ENCODE data around the gene KCNJ1. TPM values are rescaled to one million over a fixed set of nuclear protein-coding genes. Genes with fewer than 3 reads are reported as not detected.

KCNJ1 gene
- total RNA-seq, 4 donors from 2014 or later: not detected

GRCh38 chr11:128908391-128909246 lies 41.5 kb upstream of the KCNJ1 start:
- Histone ChIP-seq H3K36me3 (no peaks in the 10 kb centered on the region), H3K9me3 (no peaks in the 10 kb centered on the region), H3K4me3 (no peak overlapping the region), H3K4me1 (peaks cover 0 to 22% (median 3%) of the 10 kb centered on the region in 4 donors), H3K27me3 (no peaks in the 10 kb centered on the region), H3K27ac (peak overlapping the region in 1 of 4 donors; percentile 22)
- DNase-seq: peak in 1 of 3 donors; percentile 76
- TF ChIP-seq POLR2A (IDR thresholded peaks at IDR 0.05): no peak
- no peak for TF ChIP-seq CTCF (IDR thresholded peaks at IDR 0.05)

GRCh38 chr11:128907585-128907984 lies 40.5 kb upstream of the KCNJ1 start:
- no peaks in the 10 kb centered on the region for H3K27me3 ChIP-seq
- H3K4me1 ChIP-seq: peaks cover 0 to 22% (median 3%) of the 10 kb centered on the region in 4 donors
- no peak for DNase-seq
- H3K4me3 ChIP-seq: no peak overlapping the region
- H3K27ac ChIP-seq: no peak overlapping the region
- H3K36me3 ChIP-seq: no peaks in the 10 kb centered on the region
- H3K9me3 ChIP-seq: no peaks in the 10 kb centered on the region
- TF ChIP-seq POLR2A (IDR thresholded peaks at IDR 0.05) (no peak), CTCF (IDR thresholded peaks at IDR 0.05) (no peak)

GRCh38 chr11:128906185-128907050 lies 39.3 kb upstream of the KCNJ1 start:
- TF ChIP-seq POLR2A (IDR thresholded peaks at IDR 0.05) (no peak), CTCF (IDR thresholded peaks at IDR 0.05) (no peak)
- no peak for DNase-seq
- Histone ChIP-seq H3K4me1 (peaks cover 0 to 22% (median 3%) of the 10 kb centered on the region in 4 donors), H3K27me3 (no peaks in the 10 kb centered on the region), H3K4me3 (peak overlapping the region; percentile 36 to 62 (median 58)), H3K27ac (peak overlapping the region in 1 of 4 donors; percentile 54), H3K9me3 (no peaks in the 10 kb centered on the region), H3K36me3 (no peaks in the 10 kb centered on the region)

- TF ChIP-seq POLR2A (IDR thresholded peaks at IDR 0.05) (no peak), CTCF (IDR thresholded peaks at IDR 0.05) (peak in 5 of 6 experiments; percentile 7 to 41 (median 27))
- H3K4me3 ChIP-seq: peak overlapping the region; percentile 36 to 62 (median 58)
- H3K4me1 ChIP-seq: peaks cover 0 to 22% (median 3%) of the 10 kb centered on the region in 4 donors
- no peaks in the 10 kb centered on the region for H3K27me3 ChIP-seq
- DNase-seq: peak in 2 of 3 donors; percentile 61 to 66
- no peaks in the 10 kb centered on the region for H3K9me3 ChIP-seq
- no peaks in the 10 kb centered on the region for H3K36me3 ChIP-seq
- peak overlapping the region in 3 of 4 donors; percentile 11 to 54 (median 33) for H3K27ac ChIP-seq
Observed at GRCh38 chr11:128905345-128906184, 38.5 kb upstream of the KCNJ1 start.
